GM18861 (cell line): ENCODE measurements around the gene CPEB2.

Experiments used
- ATAC-seq: cut with Tn5 transposase; IDR thresholded peaks from one replicate; pipeline ENCODE4 v1.9.1; 2021; ENCODE audit not compliant: unreplicated experiment

Gene CPEB2

DNA sequence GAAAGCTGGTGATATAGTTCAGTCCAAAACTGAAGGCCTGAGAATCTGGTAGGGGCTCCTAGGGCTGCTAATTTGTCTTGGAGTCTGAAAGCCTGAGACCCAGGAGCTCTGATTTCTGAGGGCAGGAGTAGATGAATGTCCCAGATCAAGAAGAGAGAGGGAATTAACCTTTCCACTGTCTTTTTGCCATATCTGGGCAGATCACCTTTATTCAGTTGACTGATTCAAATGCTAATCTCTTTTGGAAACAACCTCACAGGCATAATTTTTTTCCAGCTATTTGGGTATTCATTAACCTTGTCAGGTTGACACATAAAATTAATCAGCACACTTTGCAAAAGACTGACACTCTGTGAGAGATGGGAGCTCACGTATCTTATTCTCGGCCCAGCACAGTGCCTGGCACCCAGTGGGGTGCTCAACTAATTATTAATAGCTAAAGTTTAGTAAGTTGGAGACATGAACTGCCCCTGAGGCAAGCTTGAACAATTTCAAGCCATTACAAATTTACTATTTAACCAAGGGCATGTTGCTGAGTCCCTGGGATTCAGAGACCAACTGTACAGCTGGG is 114.3 kb downstream of the CPEB2 start:
- ATAC-seq, result no peak

DNA sequence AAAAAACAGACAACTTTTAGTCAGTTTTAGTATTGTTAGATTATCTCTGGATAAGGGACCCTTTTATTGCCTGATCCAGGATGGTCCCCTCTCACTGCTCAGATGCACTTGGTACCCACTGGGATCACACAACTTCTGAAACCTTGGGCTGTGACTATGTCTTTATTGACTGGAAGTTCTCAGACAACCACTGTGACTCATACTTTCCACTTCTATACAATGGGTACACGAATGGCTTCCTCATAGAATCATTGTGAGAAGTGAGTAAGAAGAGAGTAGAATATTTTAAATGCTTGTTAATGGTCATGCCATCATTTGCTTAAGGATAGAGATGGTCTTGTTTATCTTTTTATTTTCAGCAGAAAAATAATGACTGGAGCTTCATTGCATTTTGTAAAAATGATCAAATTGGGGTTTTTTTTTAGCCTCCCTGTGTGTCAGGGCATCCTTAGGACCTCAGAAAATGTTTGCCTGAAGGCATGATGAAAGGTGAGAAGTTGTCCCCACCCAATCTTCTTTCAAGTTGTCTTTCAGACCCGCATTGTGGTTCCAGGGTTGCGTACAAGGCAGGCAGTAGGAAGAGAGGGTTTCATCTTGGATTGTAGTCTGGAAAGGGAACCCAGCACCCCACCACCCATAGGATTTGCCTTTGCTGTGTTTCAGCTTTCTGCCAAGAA is 115.1 kb downstream of the CPEB2 start:
- ATAC-seq, result no peak

DNA sequence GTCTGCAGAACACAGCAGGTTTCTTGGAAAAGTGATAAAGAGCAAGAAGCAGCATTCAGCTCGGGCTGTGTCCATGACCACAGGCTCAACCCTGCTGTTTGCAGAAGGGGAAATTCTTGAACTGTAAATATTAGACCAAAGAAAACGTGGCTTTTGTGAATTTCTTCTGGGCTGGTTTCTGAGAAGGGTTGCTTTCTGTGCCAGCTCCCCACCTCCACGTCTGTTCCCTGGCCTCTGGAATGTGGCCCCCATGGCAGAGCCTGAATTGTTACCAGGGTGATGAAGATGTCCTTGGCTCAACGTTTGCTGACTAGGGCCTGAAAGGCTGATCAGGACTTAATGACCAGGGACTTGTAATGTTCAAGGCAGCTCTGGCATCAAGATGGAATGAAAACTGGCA is 116.0 kb downstream of the CPEB2 start:
- no peak for ATAC-seq
